WTC11 (cell line): ENCODE results near the gene GNL2.

Experiments
- NR3C1 ChIP-seq: sonication (generic); formaldehyde crosslinking; conservative IDR thresholded peaks from 2 replicates; pipeline ENCODE4 v1.8.1; 2023; ENCODE audit warnings: low read depth, mild to moderate bottlenecking, missing genetic modification reagents
- ZNF121 ChIP-seq: sonication (generic); formaldehyde crosslinking; IDR thresholded peaks from 2 replicates; pipeline ENCODE4 v1.8.0; 2023; ENCODE audit warnings: missing genetic modification reagents
- TF ChIP-seq, protein P1 (sequence below): fragments of 200-600 bp; IDR thresholded peaks from 2 replicates; pipeline ENCODE4 v1.8.0; 2022; ENCODE audit warnings: antibody characterized with exemption
- TF ChIP-seq, protein P2 (sequence below): sonication (generic); formaldehyde crosslinking; conservative IDR thresholded peaks from 2 replicates; pipeline ENCODE4 v1.8.1; 2023; ENCODE audit warnings: mild to moderate bottlenecking, low read depth, missing genetic modification reagents, moderate library complexity
- TF ChIP-seq, protein P3 (sequence below): sonication (generic); formaldehyde crosslinking; IDR thresholded peaks from 2 replicates; pipeline ENCODE4 v1.8.0; 2022; ENCODE audit warnings: mild to moderate bottlenecking, missing genetic modification reagents

DNA sequence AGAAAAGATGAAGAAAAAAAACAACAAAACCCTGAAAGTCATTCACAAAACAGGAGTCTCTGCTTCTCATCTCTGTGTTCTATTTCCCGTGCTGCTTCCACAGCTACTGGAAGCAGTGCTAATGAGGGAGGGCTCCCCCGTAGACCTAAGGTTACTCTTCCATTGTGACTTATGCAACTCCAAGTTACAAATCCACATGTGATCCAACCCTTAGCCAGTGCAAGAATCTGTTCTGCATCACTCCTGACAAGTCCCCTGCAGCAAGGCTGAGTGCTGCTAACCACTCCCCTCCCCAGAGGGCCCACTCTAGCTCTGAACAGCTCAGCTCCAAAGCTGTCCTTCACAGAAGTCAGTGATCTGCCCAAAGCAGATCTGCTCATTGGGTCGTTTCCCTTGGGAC lies 28.7 kb downstream of the GNL2 start:
- TF ChIP-seq, protein P1, sequence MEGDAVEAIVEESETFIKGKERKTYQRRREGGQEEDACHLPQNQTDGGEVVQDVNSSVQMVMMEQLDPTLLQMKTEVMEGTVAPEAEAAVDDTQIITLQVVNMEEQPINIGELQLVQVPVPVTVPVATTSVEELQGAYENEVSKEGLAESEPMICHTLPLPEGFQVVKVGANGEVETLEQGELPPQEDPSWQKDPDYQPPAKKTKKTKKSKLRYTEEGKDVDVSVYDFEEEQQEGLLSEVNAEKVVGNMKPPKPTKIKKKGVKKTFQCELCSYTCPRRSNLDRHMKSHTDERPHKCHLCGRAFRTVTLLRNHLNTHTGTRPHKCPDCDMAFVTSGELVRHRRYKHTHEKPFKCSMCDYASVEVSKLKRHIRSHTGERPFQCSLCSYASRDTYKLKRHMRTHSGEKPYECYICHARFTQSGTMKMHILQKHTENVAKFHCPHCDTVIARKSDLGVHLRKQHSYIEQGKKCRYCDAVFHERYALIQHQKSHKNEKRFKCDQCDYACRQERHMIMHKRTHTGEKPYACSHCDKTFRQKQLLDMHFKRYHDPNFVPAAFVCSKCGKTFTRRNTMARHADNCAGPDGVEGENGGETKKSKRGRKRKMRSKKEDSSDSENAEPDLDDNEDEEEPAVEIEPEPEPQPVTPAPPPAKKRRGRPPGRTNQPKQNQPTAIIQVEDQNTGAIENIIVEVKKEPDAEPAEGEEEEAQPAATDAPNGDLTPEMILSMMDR: no peak
- TF ChIP-seq ZNF121 (CRISPR knock-in tag): no peak
- TF ChIP-seq, protein P2, sequence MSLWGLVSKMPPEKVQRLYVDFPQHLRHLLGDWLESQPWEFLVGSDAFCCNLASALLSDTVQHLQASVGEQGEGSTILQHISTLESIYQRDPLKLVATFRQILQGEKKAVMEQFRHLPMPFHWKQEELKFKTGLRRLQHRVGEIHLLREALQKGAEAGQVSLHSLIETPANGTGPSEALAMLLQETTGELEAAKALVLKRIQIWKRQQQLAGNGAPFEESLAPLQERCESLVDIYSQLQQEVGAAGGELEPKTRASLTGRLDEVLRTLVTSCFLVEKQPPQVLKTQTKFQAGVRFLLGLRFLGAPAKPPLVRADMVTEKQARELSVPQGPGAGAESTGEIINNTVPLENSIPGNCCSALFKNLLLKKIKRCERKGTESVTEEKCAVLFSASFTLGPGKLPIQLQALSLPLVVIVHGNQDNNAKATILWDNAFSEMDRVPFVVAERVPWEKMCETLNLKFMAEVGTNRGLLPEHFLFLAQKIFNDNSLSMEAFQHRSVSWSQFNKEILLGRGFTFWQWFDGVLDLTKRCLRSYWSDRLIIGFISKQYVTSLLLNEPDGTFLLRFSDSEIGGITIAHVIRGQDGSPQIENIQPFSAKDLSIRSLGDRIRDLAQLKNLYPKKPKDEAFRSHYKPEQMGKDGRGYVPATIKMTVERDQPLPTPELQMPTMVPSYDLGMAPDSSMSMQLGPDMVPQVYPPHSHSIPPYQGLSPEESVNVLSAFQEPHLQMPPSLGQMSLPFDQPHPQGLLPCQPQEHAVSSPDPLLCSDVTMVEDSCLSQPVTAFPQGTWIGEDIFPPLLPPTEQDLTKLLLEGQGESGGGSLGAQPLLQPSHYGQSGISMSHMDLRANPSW (CRISPR knock-in tag): no peak
- TF ChIP-seq NR3C1 (CRISPR knock-in tag): no peak
- TF ChIP-seq, protein P3, sequence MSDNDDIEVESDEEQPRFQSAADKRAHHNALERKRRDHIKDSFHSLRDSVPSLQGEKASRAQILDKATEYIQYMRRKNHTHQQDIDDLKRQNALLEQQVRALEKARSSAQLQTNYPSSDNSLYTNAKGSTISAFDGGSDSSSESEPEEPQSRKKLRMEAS (CRISPR knock-in tag): no peak
